ENCODE data around the gene BSN. TPM values are rescaled to one million over a fixed set of nuclear protein-coding genes. Genes with fewer than 3 reads are reported as not detected.

The BSN gene
- polyA plus RNA-seq, 2 of the 4 experiments (the other 2 are of a cell fraction), result 0.04 to 0.08 TPM

GRCh38 chr3:49519916-49520385 is 34.3 kb upstream of the BSN start:
- ATAC-seq, result no peak; a peak in 1 of 6 replicates
- H3K9me3 ChIP-seq, result no peaks in the 10 kb centered on the region
- POLR2A ChIA-PET, result no interaction called here
- FAIRE-seq, result no peak
- CTCF ChIA-PET, result interaction anchor here (0.8 to 6.9 kb wide), 3 partner anchors 20 to 151 kb away, joined by 3 to 33 read pairs (median 4); no protein-coding TSS in a partner anchor
- H3K4me3 ChIP-seq, result no peak overlapping the region
- no peak for DNase-seq (ENCODE audit: low read depth in 1 of 2, low spot score in 1 of 2)
- no peak overlapping the region for H3K27ac ChIP-seq
- no peaks in the 10 kb centered on the region for H3K4me1 ChIP-seq
- no peak overlapping the region for H3K4me2 ChIP-seq
- TF ChIP-seq RAD21 (conservative IDR thresholded peaks at IDR 0.05 in 1 of 2, IDR thresholded peaks at IDR 0.05 in 1 of 2), result no peak
- TF ChIP-seq HOXB5 (CRISPR knock-in tag; IDR thresholded peaks at IDR 0.05), result no peak
- no peak for TF ChIP-seq MAFK (IDR thresholded peaks at IDR 0.05; ENCODE audit: partially characterized antibody)
- no peak for TF ChIP-seq GATA3 (IDR thresholded peaks at IDR 0.05; ENCODE audit: borderline replicate concordance)
- TF ChIP-seq HOXA7 (CRISPR knock-in tag; IDR thresholded peaks at IDR 0.05), result no peak
- no peak for TF ChIP-seq ESRRA (IDR thresholded peaks at IDR 0.05; ENCODE audit: borderline replicate concordance, low read length)
- no peak for TF ChIP-seq BCL3 (IDR thresholded peaks at IDR 0.05)
- TF ChIP-seq CTCF (IDR thresholded peaks at IDR 0.05), result no peak
- no peak for TF ChIP-seq HMGXB4 (CRISPR knock-in tag; IDR thresholded peaks at IDR 0.05; ENCODE audit: borderline replicate concordance)
- TF ChIP-seq RARB (CRISPR knock-in tag; IDR thresholded peaks at IDR 0.05), result no peak
- WGBS (ENCODE audit: missing lambda C conversion rate), result 91% methylated on average over 2 of the region's 2 CpGs

GRCh38 chr3:49523756-49524747 is 30.2 kb upstream of the BSN start:
- TF ChIP-seq NFE2L2 (conservative IDR thresholded peaks at IDR 0.05; ENCODE audit: low read length), result no peak
- no peak for TF ChIP-seq MYC (IDR thresholded peaks at IDR 0.05; ENCODE audit: borderline replicate concordance, low read length)
- TF ChIP-seq MAFK (IDR thresholded peaks at IDR 0.05; ENCODE audit: partially characterized antibody), result no peak
- TF ChIP-seq FOSB (CRISPR knock-in tag; IDR thresholded peaks at IDR 0.05), result no peak
- CTCF ChIA-PET, result interaction anchor here (6.9 kb wide), 1 partner anchor 16 kb away, joined by 33 read pairs; no protein-coding TSS in a partner anchor
- no peaks in the 10 kb centered on the region for H3K9me3 ChIP-seq
- no peak for ATAC-seq
- no peak overlapping the region for H3K27ac ChIP-seq
- DNase-seq (ENCODE audit: low read depth in 1 of 2, low spot score in 1 of 2), result no peak
- no peak for FAIRE-seq
- WGBS (ENCODE audit: missing lambda C conversion rate), result 80% methylated on average over 5 of the region's 5 CpGs
- POLR2A ChIA-PET, result no interaction called here
- no peaks in the 10 kb centered on the region for H3K4me1 ChIP-seq
- H3K4me2 ChIP-seq, result no peak overlapping the region
- no peak overlapping the region for H3K4me3 ChIP-seq

GRCh38 chr3:49529567-49529966 is 24.7 kb upstream of the BSN start:
- CTCF ChIA-PET, result interaction anchor here (2.5 to 6.3 kb wide), 2 partner anchors 10 to 142 kb away, joined by 13 to 38 read pairs; no protein-coding TSS in a partner anchor
- TF ChIP-seq CBX8 (IDR thresholded peaks at IDR 0.05) (no peak), ZNF302 (CRISPR knock-in tag; IDR thresholded peaks at IDR 0.05) (no peak), JUNB (IDR thresholded peaks at IDR 0.05) (no peak), POLR2A (IDR thresholded peaks at IDR 0.05; ENCODE audit: low read length) (no peak), MAFK (IDR thresholded peaks at IDR 0.05; ENCODE audit: partially characterized antibody) (no peak), RAD21 (conservative IDR thresholded peaks at IDR 0.05 in 1 of 2, IDR thresholded peaks at IDR 0.05 in 1 of 2) (no peak), EP300 (IDR thresholded peaks at IDR 0.05) (no peak), CEBPB (IDR thresholded peaks at IDR 0.05) (no peak), HOXB5 (CRISPR knock-in tag; IDR thresholded peaks at IDR 0.05) (no peak), TFCP2L1 (CRISPR knock-in tag; IDR thresholded peaks at IDR 0.05) (no peak), E2F6 (IDR thresholded peaks at IDR 0.05; ENCODE audit: borderline replicate concordance, low read depth) (no peak), HDAC2 (IDR thresholded peaks at IDR 0.05) (no peak), NR3C1 (IDR thresholded peaks at IDR 0.05) (no peak), JUN (IDR thresholded peaks at IDR 0.05) (no peak)
- ATAC-seq, result no peak

More at GRCh38 chr3:49529567-49529966, 24.7 kb upstream of the BSN start:
- Histone ChIP-seq H3K4me3 (no peak overlapping the region), H3K27ac (no peak overlapping the region), H3K4me1 (no peaks in the 10 kb centered on the region), H3K4me2 (no peak overlapping the region), H3K9me3 (no peaks in the 10 kb centered on the region)
- FAIRE-seq, result no peak
- POLR2A ChIA-PET, result no interaction called here
- DNase-seq (ENCODE audit: low read depth in 1 of 2, low spot score in 1 of 2), result no peak
